ENCODE measurements around the gene PLEKHG4B.

The PLEKHG4B gene

DNA sequence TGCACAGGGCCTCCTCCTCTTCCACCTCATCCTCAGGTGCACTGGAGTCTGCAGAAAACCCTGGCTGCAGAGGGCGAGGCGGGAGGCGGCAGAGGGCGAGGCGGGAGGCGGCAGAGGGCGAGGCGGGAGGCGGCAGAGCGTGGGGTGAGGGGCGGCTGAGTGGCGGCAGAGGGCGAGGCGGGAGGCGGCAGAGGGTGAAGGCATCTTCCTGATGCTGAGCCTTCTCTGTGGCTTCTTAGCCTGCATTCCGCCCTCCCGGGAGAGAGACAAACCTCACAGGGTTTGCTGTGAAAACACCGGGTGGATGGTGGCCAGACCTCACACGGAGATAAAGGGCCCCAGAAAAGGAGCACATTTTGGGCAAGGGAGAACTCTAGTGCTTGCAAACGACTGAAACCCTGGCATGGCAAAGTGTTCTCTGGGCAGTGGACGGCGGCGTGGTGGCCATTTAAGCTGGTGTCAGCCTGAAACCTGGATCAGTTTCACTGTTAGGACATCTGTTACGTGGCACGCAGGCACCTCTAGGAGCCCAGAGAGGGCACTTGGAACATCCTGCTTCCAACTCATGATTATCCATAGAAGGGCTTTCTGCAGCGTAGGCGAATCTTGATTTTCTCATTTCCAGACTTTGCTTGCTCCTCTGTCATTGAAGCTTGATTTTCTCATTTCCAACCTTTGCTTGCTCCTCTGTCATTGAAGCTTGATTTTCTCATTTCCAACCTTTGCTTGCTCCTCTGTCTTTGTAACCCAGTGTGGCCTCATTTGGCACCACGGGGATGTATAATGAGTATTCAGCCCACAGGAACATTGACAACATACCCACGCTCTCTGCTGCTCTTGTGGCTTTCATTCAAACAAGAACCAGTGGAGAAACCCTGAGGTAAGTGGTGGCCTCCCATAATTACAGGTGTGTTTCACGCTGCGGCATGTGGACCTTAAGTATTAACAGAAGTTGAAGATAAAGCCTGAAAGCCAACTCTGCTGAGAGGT is 16.3 kb upstream of the PLEKHG4B start:
- DNase-seq = no peak

DNA sequence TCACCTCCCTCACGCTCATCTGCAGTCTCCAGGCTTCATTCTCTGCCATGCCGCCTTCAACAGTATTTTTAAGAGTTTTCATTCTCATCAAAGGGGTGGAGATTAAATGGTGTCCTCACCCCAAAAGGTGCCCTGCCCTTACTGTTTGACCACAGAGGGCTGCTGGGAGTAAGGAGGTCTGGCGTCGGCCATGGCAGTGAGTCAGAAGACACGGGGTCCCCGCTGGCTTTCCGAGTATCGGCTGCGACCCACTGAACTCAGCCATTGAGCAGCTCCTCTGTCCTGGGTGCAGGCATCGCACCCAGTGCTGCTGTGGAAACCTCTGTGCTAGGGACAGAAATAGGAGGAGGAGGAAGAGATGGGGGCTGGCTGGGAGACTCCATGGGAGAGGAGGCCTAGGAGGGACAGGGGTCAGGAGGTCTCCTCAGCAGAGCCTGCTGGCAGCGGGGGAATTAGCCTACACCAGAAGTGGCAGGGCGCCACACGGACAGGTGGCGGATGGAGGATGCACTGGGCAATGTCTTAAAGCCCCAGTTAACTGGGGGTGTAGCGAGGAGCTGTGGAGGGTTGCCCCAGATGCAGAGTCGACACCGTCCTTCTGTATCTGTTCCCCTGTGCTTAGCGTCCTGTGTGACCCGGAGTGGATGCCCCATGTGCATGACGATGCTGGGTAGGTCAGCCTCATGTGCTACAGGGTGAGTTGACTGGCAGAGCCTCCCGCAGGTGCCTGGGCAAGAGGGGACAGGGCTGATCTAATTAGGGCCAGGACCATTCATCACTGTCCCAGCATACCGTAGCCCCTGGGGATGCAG is 15.4 kb upstream of the PLEKHG4B start:
- no peak for DNase-seq

DNA sequence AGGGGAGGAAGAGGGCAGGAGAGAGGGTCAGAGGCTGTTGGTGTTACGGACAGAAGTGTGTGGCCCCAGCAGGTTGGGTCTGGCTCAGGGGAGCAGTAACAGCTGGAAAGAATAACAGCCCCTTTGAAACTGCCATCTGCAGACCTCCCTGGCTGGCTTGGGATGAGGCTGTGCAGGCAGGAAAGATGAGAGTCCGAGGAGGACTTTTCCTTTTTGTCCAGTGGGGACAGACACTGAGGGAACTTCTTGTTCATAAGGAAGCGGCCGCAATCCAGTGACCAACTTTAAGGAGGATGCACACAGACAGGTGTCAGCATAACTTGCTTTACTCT is 14.8 kb upstream of the PLEKHG4B start:
- DNase-seq = no peak

DNA sequence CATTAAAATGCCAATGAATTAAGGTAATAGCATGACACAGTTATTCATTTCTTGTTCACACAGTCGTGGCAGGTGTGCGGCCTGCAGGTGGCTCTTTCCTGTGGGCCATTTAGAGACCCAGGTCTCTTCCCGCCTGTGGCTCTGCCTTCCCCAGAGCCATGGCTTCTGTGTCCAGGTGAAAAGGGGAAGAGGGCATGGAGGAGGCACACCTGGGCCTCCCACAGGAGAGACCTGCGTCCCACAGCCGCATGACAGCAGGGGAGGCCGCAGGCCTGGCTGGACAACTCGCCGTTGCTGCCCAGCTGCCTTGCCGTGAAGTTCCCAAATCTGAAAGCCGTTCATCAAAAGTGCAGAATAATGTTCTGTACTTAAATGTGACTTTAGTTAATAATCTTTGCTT is 14.4 kb upstream of the PLEKHG4B start:
- no peak for DNase-seq

DNA sequence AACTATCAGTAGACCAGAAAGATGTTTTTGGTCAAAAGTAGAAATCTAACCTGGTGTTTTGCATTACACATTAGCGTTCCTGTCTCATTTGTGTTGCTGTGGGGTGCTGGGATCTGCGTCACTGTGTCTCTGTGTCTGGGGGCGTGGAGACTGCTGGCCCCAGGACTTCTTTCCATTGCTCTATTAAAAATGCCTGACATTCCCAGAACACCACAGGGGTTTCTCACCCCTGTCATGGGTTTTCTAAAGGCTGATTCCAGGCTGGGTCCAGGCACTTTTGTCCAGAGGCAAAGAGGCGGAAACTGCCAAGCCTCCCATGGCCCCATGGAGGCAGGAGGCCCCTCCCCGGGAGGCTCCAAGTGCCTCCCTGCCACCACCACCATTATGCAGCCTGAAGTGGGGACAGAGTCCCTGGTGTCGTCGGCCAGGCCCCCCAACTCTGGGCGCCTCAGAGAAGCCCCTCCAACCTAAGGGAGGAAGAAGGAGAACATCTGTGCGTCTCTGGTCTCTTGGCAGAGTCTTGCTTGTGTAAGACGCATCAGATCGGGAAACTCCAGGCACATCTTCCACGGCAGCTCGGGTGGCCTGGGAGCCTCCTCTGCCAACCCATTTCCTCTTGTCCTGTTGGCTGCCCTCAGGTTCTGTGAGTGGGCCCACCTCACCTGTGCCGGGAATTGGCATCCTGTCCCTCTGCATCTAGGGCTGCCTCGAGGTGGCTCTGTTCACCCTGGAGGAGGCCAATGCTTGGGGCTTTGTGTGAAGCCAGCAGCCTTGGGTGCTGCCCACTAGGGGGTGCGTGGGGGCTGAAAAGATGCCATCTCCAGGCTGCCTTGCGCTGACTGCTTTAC is 13.8 kb upstream of the PLEKHG4B start:
- DNase-seq = no peak

DNA sequence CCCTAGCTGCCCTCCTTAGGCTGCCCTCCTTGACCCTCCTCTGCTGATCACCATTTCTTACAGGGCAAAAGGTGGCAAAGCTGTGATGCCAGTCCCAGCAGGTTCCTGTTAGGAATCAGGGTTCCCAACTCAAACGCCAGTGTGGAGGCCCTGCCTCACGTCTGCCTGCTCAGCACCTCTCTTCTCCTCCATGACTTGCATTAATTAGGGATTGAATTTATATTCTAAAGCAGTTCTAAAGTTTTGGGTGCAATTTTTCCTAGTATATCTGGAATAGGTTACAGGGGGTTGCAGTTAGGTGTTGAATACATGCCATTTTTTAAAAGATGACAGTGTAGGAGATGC is 13.2 kb upstream of the PLEKHG4B start:
- DNase-seq = no peak

DNA sequence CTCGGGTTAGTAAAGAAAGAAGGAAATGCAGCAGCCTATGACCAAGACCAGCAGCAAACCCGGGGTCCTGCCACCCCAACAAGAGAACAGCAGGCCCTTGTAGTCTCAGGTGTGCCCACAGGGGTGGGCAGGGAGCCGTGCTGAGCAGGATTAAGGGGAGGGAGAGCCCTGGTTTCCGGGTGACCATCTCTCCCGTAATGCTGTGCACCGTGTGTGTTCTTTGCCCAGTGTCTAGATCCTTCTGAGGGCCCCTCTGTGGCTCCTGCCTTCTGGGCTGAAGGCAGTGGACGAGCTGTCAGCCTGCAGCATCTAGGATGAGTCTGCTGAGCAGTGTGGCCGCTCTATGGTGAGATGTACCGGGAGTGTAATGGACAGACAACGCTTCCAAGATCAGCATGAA is 12.7 kb upstream of the PLEKHG4B start:
- DNase-seq = no peak

DNA sequence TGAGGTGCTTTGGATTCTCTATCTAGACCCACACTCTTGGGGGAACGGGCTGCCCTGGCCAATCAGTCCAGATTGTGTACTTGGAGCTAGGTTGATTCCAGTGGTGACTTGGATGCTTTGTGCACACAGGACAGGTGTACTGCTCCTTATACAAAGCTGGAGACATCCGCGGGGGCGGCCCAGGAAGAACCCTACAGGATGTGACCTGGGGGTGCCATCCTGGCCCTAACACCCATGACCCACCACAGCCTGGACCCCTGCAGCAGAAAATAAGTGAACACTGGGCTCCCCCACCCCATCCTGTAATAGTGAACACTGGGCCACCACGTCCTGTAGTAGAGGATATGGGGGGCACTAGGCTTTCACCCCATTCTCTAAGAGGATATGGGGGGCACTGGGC is 12.1 kb upstream of the PLEKHG4B start:
- DNase-seq = no peak

DNA sequence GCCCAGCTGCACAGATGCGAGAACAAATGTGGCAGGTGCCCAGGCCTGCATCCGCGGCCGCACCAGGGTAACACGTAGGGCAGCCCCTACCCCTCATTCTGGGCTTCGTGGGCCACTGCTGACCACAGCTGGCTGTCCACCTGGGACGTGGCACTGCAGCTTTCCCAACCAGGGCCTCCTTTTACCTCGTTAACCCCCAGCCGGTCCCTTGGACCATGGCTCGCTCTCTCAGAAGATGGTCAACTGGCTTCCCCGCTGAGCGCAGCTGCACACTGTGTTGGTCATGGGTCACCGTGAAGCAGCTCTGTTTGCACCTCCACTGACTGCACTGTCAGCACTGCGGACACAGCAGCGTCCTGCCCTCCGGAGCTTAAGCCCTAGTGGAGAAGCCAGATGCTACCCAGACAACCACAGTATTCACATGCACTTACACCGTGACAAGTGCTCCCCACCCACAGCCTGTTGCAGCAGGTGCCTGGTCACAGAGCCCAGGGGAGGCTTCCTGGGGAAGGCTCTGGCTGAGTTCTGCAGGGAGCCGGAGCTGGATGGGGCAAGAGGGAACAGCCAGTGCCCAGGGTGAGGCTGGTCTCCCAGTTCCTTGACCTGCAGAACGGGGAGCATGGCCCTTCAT is 10.5 kb upstream of the PLEKHG4B start:
- no peak for DNase-seq

DNA sequence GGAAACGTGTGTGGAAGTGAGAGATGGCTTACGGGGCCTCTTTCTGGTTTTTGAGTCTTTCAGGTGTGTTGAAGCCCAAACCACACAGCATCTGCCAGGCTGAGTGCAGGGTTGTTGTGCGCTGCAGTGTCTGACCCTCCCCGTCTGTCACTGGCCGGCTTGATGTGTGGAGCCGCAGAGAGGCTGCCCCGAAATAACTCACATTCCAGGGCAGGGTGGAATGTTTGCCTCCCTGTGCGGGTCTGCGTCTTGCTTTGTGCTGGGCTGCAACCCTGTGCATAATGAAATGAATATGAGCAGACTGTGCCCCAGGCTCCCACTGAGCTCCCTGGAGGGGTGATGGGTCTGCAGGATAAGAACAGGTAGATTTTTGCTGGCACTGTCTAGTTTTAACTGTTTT is 9.9 kb upstream of the PLEKHG4B start:
- no peak for DNase-seq

DNA sequence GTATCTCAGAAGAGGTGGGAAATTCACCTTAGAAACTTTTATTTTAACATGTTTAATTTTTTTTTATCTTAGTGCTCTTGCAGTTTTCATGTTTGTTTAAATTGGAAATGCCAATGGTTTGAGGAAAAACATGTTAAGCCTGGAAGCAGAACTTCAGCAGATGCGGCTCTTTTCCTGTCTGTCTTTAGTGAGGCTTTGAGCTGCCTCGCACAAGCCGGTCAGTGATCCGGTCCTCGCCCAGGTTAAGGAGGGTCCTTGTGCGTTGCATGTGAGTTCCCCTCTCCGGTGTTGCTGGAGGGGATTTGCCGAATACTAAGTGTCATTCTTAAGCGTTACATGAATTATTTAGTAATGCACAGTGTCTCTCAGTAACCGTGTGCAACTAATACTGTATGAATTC is 9.4 kb upstream of the PLEKHG4B start:
- DNase-seq = no peak

DNA sequence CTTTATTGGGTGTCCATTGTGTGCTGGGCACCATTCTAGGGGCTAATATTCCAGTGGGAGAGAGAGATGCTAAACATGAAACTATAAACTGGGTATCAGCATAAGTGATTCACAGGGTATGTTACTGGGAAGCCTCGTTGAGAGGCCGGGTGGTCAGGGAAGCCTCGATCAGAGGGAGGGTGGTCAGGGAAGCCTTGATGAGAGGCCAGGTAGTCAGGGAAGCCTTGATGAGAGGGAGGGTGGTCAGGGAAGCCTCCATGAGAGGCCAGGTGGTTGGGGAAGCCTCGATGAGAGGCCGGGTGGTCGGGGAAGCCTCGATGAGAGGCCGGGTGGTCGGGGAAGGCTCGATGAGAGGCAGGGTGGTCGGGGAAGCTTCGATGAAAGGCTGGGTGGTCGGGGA is 8.9 kb upstream of the PLEKHG4B start:
- no peak for DNase-seq

DNA sequence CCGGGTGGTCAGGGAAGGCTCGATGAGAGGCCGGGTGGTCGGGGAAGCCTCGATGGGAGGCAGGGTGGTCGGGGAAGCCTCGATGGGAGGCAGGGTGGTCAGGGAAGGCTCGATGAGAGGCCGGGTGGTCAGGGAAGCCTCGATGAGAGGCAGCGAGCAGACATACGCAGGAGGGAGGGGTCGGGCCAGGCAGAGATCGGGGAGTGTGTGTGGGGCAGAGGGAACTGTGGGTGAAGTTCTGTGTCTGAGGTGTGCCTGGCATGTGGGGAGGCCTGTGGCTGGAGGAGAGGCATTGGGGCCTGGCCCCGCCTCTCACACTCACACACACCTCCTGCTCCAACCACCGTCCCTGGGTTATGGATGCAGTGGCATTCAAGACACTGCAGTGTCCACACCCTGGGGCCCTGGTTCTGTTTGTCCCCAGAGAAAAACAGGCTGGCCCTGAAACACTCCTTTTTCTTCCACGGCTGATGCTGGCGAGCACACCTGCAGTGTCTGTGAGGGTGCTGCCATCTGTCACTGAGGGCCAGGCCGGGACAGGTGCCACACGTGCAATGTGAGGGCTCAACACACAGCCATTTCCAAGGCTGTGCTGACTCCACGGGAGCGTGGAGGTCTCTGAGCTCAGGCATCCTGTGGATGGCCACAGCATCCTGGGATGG is 6.5 kb upstream of the PLEKHG4B start:
- DNase-seq = no peak

DNA sequence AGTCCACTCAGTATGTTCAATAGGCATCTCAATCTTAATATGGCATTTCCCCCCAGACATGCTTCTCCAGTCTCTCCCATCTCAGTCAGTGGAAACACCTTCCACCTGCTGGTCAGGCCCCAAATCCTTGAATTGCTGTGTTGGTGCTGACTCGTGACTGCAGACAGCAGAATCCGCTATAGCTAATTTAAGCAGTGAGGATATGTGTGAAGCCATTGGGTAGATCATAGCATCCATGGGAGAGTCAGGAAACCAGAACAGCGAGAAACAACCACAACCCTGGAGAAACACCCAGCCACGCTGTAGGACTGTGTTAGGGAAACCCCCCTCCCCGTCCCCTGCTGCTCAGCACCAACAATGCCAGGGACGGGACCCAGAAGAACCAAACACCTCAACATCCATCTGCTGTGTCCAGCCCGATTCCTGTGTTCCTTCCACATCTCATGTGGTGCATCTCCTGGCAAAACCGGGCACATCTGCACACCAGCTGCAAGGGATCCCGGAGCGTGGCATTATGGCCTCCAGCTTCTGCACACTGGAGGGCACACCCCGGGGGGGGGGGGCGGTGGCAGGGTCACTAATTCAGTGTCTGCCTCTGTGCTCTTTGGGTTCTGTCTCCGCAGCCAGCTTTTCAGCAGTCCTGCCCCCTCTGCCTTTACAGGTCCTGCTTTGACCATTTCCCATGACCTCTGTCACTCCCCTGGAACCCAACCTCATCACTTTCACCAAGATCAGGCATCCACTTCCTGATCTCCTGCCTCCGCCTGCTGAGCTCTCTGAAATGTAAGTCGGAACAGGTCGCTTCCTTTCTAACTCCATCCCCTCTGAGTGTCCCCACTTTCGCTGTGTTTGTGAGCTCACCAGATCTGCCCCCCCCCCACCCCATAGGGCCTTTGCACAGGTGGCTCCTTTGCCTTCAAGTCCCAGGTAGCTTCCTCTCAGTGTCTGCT is 2.4 kb upstream of the PLEKHG4B start:
- DNase-seq = no peak

DNA sequence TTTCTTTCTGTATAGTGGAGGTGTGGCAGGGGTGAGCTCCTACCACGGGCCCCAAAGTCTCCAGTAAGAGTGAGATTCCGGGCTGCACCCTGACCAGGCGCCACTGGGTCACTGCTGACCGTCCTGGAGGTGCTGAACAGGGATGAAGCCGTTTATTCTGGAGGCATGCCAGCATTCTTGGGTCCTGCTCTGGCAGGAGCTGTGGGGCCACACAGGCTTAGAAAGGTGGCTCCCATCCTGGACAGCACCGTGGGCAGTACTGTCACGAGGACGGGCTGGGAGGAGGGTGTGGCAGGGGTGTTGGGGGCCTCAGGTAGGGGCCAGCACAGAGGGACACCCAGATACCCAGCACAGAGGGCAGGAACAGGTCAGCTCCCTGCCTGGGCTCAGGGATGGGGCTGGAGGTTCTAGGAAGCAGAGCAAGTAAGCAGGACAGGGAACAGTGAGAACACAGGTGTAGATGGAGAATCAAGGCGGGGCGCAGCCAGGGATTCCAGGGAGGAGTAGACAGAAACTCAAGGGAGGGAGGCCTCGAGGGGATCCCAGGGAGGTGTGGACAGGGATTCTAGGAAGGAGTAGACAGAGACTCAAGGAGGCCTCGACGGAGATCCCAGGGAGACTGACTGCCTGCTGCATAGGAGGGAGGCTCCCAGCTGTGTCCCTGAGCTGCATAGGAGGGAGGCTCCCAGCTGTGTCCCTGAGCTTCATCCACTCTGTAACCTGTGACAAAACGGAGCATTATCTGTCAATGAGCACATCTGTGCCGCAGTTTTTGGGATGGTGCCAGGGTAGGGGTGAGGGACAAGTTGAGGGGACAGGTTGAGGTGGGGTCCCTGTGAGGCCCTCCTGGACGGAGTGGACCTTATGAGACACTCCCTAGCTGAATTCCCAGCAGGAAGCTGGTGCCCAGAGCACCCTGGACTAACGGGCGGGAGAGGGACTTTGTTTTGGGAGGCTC is 1.1 kb upstream of the PLEKHG4B start:
- DNase-seq = no peak

DNA sequence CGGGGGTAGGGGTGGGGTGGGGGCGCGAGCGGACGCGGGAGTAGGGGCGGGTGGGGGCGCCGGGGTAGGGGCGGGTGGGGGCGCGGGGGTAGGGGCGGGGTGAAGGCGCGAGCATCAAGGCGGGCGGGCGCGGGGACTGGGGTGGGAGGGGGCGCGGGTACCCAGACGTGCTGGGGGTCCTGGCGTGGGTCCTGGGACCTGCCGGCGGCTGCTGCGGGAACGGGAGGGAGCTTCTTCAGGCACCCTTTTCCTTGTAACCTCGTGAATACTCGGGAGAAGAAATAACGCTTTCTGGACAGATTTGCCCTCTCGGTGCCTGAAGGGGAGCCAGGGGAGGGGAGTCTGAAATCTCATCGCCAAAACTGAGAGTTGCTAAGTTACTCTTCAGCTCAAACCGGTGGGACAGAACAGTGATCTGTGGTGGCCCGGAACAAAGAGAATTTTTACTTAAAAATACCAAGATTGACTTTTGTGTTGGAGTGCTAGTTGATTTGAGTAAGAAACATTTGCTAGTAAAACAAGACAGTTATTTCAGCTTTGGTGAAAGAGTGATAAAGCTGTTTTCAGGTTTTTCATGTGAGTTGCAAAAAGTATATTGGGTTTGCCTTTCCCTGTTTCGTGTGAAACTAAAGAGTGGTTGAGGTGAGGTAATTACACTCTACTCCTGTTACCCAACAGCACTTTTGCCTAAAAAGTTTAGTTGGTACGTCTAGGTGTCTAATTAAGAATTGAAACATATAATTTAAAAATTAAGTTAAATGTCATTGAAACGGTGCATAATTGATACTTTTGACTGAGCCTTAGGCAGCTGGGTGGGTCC is 643 bp downstream of the PLEKHG4B start:
- DNase-seq = no peak

DNA sequence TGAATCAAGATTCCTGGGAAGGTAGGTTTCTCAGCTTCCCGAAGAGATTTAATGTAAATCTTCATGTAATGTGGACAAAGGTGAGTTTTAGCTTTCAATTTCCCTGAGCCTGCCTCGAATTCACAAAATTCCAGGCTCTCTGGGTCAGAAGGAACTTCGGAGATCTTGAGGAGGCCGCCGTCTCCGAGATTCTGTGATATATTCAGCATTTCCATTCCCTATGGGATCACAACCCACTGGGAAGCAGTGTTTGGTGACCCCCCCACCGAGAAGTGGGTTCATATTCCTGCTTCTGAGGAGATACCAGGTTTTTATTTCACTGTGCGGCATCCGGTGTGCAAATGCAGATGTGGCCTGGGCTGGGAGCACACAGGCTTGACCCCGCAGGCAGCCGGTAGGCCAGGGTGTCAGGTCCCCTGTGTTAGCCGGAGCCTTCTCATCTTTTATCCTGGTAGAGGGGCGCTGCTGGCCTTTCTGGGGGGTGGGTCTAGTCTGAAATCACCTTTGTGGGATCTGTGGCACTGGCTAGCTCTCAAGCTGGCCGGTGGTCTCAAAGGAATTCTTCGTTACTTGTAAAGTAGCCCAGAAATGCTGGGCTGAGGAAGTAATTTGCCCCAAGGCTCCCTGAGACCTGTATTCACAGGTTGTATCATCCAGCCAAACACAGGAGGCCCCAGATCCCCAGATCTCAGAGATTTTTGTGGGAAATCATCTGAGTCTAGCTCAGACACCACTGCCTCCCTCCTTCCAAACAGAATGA is 1.4 kb downstream of the PLEKHG4B start:
- no peak for DNase-seq

Data from CD4-positive, alpha-beta T cell treated with Interleukin-4 for 1 hour (primary cell).